HEK293 (cell line): ENCODE data around the gene TNFRSF6B.

Experiments
- CTCF ChIP-seq: fragments of 450-650 bp; formaldehyde crosslinking; IDR thresholded peaks from 2 replicates; pipeline ENCODE4 v1.5.1; 2016; ENCODE audit warnings: missing biosample characterization, missing genetic modification characterization
- KLF8 ChIP-seq: fragments of 450-650 bp; formaldehyde crosslinking; IDR thresholded peaks from 2 replicates; pipeline ENCODE4 v1.5.1; 2016; ENCODE audit warnings: missing biosample characterization, missing genetic modification characterization
- PRDM1 ChIP-seq: fragments of 450-650 bp; formaldehyde crosslinking; IDR thresholded peaks from 2 replicates; pipeline ENCODE4; 2016; ENCODE audit warnings: missing biosample characterization, missing genetic modification characterization
- ZSCAN30 ChIP-seq: fragments of 450-650 bp; IDR thresholded peaks from 2 replicates; pipeline ENCODE4 v1.5.1; 2018; ENCODE audit warnings: missing biosample characterization, mild to moderate bottlenecking, missing genetic modification characterization, moderate library complexity
- TF ChIP-seq, protein P1 (sequence below): fragments of 450-650 bp; formaldehyde crosslinking; IDR thresholded peaks from 2 replicates; pipeline ENCODE4 v1.5.1; 2016; ENCODE audit warnings: missing biosample characterization, missing genetic modification characterization
- TF ChIP-seq, protein P2 (sequence below): fragments of 450-650 bp; formaldehyde crosslinking; IDR thresholded peaks from 2 replicates; pipeline ENCODE4 v1.5.1; 2016; ENCODE audit warnings: missing biosample characterization, missing genetic modification characterization

GRCh38 chr20:63660622-63661021 lies 35.8 kb upstream of the TNFRSF6B start:
- TF ChIP-seq CTCF (tag by site-specific recombination) = no peak
- no peak for TF ChIP-seq ZSCAN30 (tag by site-specific recombination)
- TF ChIP-seq, protein P1, sequence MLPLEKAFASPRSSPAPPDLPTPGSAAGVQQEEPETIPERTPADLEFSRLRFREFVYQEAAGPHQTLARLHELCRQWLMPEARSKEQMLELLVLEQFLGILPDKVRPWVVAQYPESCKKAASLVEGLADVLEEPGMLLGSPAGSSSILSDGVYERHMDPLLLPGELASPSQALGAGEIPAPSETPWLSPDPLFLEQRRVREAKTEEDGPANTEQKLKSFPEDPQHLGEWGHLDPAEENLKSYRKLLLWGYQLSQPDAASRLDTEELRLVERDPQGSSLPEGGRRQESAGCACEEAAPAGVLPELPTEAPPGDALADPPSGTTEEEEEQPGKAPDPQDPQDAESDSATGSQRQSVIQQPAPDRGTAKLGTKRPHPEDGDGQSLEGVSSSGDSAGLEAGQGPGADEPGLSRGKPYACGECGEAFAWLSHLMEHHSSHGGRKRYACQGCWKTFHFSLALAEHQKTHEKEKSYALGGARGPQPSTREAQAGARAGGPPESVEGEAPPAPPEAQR = no peak
- TF ChIP-seq, protein P2, sequence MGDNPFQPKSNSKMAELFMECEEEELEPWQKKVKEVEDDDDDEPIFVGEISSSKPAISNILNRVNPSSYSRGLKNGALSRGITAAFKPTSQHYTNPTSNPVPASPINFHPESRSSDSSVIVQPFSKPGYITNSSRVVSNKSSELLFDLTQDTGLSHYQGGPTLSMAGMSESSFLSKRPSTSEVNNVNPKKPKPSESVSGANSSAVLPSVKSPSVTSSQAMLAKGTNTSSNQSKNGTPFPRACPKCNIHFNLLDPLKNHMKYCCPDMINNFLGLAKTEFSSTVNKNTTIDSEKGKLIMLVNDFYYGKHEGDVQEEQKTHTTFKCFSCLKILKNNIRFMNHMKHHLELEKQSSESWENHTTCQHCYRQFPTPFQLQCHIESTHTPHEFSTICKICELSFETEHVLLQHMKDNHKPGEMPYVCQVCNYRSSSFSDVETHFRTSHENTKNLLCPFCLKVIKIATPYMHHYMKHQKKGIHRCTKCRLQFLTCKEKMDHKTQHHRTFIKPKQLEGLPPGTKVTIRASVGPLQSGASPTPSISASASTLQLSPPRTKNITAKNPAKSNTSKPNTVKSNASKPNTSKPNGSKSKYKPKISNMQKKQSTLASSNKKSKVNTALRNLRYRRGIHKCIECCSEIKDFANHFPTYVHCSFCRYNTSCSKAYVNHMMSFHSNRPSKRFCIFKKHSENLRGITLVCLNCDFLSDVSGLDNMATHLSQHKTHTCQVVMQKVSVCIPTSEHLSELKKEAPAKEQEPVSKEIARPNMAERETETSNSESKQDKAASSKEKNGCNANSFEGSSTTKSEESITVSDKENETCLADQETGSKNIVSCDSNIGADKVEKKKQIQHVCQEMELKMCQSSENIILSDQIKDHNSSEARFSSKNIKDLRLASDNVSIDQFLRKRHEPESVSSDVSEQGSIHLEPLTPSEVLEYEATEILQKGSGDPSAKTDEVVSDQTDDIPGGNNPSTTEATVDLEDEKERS (tag by site-specific recombination) = no peak
- TF ChIP-seq PRDM1 (tag by site-specific recombination) = no peak
- no peak for TF ChIP-seq KLF8
